Neural progenitor cell (in vitro differentiated cells): ENCODE results near the gene RNF7.

Experiments used
- EZH2 ChIP-seq: fragments of 200-600 bp; sonication (generic); IDR thresholded peaks from 2 replicates; pipeline ENCODE4 v1.6.1; 2017; ENCODE audit warnings: antibody characterized with exemption, mild to moderate bottlenecking, moderate library complexity
- TF ChIP-seq, protein P1 (sequence below): fragments of 200-600 bp; sonication (generic); IDR thresholded peaks from 2 replicates; pipeline ENCODE4 v1.5.1; 2017; ENCODE audit warnings: antibody characterized with exemption, mild to moderate bottlenecking

DNA sequence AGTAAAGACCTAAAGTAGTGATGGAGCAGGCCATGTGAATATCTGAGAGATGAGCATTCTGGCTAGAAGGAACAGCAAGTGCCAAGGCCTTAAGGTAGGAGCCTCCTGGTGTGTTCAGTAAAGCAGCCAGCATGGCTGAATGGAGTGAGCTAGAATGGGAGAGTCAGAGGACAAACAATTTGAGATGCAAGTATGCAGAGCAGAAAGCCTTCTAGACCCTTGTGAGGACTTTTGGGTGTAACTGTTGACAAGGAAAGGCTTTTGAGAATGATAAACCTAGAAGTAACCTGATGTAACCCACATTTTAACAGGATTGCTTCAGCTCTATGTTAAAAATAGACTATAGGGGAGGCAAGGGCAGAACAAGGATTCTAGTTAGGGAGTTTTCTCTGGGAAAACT, 14.8 kb upstream of the RNF7 start:
- TF ChIP-seq, protein P1, sequence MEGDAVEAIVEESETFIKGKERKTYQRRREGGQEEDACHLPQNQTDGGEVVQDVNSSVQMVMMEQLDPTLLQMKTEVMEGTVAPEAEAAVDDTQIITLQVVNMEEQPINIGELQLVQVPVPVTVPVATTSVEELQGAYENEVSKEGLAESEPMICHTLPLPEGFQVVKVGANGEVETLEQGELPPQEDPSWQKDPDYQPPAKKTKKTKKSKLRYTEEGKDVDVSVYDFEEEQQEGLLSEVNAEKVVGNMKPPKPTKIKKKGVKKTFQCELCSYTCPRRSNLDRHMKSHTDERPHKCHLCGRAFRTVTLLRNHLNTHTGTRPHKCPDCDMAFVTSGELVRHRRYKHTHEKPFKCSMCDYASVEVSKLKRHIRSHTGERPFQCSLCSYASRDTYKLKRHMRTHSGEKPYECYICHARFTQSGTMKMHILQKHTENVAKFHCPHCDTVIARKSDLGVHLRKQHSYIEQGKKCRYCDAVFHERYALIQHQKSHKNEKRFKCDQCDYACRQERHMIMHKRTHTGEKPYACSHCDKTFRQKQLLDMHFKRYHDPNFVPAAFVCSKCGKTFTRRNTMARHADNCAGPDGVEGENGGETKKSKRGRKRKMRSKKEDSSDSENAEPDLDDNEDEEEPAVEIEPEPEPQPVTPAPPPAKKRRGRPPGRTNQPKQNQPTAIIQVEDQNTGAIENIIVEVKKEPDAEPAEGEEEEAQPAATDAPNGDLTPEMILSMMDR: no peak
- TF ChIP-seq EZH2: no peak
